CD4-positive, alpha-beta T cell treated with Interleukin-21 for 1 hour (primary cell): ENCODE results near the gene DIAPH1.
A peak's percentile ranks its signal among the peaks of the same experiment; 100 is the strongest.
"Not testable (repeated sequence)": the region's sequence is repeated elsewhere in the genome, so short reads cannot be mapped to it uniquely, and the experiment has no call there.

Experiments used
- DNase-seq: peaks from one replicate; pipeline ENCODE4 v3.0.0-alpha.2; 2020

The DIAPH1 gene

DNA sequence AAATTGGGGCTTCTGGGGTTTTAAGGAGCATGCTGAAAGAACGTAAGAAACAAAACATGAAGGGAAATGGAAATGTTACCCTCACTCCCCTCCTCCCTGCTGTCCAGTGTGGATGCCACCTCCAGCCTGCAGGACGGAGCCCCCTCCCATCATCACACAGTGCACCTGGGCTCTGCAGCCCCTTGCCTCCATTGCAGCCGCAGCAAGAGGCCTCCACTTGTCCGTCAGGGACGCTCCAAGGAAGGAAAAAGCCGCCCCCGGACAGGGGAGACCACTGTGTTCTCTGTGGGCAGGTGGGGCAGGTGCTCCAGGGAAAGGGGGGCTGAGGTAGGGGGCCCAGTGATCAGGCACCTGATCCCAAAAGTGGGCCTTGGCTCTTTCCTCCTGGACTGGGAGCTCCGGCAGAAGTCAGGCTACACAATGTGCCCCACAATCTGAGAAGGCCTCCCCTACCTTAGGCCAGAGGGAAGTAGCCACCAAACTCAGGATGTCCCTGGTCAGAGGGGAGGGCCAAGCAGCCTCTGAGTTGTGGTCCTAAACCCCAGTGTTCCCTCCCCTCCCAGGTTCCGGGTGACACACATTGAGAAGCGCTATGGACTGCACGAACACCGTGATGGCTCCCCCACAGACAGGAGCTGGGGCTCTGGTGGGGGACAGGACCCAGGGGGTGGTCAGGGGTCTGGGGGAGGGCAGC, 20.7 kb upstream of the DIAPH1 start:
- no peak for DNase-seq

DNA sequence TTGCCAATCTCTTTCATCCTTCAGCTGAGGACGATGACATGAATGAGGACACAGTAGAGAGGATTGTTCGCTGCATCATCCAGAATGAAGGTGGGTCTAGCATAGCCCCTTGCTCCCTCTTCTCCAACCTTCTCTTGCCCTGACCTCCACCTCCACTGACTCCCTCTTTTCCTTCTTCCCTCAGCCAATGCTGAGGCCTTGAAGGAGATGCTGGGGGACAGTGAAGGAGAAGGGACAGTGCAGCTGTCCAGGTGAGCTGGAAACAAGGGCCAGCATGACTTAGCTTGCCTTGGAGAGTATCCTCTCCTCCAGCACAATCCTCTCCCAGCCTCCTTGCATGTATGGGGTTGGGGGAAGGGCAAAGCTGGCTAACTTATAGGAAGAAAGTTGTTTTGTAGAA, 20.0 kb upstream of the DIAPH1 start:
- no peak for DNase-seq

DNA sequence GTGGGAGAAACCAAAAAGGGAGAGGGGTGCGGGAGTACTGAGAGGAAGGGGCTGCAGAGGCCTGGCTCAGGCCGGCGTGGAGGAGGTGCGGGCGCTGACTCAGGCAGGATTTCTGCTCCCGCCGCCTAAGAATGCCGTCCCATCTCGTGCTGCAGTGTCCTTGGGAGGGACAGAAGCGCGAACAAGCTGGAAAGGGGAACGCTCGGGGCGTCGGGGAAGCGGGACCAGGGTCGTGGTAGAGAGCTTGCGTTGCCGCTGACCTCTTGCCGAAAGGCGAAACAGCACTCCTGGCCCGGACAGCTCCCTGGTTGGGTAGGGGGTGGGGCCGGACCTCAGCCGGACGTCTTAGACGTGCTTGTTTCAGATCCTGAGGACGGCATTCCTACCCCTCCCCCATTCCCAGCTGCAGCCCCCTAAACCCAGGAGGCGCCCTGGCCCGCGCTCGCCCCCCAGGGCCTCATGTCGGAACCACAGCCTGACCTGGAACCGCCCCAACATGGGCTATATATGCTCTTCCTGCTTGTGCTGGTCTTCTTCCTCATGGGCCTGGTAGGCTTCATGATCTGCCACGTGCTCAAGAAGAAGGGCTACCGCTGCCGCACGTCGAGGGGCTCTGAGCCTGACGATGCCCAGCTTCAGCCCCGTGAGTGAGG, 19.1 kb upstream of the DIAPH1 start:
- DNase-seq = peak; percentile 73

DNA sequence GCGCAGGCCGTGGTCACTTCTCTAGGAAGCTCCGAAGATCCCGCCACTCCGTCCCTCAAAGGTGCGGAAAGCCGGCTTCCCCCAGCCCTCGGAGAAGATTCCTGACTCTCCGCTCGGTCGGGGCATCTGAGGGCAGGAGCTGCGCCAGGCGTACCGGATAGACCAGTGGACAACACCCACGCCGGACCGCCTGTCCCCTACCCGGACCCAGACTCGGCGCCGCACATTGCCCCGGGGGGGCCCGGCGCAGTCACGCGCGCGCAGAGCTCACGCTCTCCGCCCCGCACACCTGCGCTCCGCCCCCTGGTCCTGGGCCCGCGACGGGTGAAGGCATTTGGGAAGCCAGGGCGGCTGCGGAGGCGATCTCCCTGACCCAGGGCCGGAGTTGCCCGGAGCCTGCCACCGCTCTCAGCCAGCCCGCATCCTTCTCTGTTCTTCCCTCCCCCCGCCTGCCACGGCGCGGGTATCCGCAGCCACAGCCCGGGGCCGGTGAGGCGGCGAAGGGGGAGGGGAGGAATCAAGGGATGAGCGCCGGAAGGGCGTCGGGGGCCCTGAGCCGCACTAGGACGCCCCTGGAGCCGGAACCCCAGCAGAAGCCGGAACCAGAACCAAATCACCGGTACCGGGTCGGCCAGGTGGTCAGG, 18.4 kb upstream of the DIAPH1 start:
- peak; percentile 58 for DNase-seq

DNA sequence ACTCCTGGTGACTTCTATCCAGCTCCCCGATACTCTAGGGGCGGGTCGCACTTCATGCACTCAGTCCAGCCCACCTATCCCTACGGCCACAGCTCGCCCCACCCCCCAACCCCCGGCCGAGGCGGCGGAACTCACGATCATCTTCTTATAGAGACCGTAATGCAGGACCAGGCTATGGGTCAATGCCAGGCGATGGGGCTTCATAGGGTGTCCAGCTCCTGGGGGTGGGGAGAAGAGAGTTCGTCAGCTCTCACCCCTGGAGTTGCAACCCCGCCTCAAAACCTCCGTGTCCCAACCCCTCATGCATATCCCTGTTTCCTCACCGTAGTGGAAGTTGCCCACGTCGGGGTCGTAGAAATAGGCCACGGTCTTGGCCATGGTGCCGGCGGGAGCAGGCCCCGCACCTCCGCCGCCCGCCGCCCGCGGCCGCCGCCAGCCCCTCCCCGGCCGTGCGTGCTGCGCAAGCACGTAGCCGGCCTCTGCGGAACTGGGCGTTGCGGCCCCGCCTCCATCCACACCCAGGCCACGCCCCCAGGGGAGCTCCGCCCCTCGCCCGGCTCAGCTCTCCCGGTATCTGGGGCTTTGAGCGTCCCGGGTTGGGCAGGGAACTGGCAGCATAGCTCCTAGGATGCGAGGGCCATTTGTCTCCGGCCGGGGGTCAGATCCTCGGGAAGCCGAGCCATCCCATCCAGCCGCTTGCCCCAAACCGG, 17.8 kb upstream of the DIAPH1 start, which contains the start of the genes HDAC3 and RELL2:
HDAC3 (minus strand) TSS at position 437 of the 710 bp plus-strand sequence; CDS start at position 378, 59 bp downstream.
RELL2 (plus strand) TSS at position 585 of the 710 bp plus-strand sequence. CDS start 1,229 bp downstream, outside the sequence.
- DNase-seq = peak; percentile 93

DNA sequence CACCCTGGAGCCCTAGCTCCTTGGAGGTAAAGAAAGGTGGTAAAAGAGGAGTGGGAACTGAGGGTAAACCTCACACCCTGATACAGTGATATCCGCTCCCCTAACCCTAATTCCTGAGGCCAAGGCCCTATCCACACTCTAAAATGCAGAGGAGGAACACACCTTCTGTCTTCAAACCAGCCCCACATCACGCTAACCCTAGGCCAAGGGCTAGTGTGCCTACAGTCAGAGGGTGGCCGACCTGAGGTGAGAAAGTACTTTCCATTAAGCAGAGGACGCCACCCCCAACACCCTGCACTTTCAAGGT, 17.3 kb upstream of the DIAPH1 start:
- DNase-seq = no peak

DNA sequence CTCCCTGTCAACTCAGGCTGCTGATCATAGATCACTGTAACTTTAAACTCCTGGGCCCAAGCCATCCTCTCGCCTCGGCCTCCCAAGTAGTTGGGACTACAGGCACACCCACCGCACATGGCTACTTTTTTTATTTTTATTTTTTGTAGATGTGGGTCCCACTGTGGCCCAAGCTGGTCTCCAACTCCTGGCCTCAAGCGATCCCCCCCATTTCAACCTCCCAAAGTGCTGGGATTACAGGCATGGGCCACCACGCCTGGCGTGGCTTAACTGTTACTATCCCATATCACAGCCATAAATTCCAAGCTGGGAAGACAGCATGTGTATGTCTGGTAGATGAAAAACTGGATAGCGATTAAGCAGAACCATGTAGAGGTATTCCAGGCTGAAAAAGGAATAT, 16.8 kb upstream of the DIAPH1 start:
- no peak for DNase-seq

DNA sequence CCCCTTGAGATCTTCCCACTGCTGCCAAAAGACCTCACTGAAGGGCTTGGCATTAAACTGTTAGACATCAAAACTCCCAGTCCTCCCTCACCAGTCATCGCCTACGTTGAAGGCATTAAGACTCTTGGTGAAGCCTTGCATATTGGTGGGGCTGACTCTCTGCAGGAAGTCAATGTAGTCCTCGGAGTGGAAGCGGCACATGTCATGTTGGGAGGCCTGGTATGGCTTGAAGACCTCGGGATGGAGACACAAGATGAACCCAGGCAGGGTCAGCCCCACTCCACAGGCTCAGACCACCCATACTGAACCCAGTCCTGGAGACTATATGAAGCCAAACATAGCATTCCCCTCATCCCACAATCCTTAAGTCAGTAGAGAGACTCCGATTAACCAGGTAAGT, 15.9 kb upstream of the DIAPH1 start:
- no peak for DNase-seq

DNA sequence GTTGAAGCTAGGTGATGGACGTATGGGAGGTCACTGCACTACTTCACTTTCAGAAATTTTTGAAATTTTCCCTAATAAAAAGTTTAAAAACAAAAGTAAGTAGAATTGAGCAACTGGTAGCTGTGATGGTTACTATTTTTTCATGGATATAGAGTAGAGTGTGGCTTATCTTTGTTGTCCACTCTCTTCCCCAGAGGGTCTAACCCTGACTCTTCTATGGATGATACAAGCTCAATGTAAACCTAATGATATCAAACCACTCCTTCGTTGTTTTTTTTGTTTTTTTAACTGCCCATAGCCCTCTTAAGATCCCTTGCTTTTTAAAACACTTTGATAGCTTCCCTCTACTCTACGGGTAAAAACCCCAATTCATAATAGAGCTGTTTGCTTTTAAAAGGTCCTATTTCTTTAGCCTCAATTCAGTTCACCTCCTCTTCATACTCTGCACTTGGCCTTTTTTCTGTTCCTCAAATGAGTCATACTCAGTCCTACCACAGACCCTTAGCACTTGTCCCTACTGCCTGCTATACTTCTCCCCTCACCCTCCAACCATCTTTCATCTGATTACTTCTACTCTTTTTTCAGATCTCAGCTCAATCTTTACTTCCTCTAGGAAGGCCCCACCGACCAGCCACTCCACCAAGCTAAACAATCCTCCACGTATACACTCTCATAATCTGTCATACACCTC, 15.2 kb upstream of the DIAPH1 start:
- DNase-seq = no peak

DNA sequence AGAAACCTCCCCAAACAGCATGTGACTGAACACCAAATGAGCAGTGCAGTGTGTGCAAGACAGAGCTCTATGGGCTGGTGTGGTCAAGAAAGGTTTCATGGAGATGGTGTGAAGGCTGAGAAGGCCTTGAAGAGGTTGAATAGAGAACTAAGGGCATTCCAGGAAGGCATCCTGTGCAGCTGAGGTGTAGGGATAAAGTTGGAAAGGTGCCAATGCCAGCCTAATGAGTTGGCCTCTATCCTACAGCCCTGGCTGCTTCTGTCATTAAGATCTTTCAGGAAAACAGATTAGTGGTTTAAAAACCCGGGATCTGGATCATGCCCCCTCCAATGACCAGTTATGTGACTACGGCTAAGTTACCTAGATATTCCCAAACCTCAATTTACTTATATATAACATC, 13.8 kb upstream of the DIAPH1 start:
- DNase-seq = no peak

DNA sequence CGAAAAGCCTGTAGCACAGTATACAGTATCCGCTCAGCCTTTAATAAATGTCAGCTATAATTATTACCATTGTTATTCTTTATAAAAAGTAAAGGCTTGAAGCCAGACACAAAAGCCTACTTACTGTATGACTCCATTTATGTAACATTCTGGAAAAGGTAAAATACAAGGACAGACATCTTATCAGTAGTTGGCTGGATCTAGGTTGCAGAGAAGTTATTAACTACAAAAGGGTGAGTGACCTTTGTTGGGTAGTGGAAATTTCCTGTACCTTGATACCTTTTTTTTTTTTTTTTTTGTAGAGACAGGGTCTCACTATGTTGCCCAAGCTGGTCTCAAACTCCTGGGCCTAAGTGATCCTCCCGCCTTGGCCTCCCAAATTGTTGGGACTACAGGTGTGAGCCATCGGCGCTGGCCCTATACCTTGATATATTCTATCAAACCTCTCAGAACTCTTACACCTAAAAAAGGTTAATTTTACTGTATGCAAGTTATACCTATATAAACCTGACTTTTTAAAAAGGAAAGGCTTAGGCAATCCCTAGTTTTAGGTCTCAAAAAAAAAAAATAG, 11.9 kb upstream of the DIAPH1 start:
- no peak for DNase-seq

DNA sequence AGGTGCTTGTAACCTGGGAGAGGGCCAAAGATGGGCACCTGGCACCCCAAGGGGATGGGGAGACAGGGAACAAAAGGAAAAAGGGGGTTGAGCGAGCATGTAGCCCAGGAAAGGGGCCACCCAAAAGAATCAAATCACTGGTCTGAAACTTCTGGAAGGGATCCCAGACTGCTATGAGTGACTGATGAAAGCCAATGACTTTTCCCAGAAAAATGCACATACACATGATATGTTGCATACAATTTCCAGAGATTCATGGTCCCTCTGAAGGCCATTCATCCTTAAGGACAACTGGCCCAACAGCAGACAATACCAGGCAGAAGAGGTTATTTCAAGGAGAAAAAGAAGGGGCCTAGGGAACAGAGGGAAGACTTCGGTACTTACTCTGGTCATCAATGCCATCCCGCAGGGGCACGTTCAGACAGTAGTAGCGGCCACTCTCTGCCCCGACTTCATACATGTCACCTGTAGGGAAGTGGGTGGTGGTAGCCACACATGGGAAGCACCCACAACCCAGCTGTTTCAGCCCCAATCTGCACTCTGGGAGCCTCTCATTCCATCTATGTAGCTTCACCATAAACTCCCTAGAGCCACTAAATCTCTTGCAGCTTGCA, 9.5 kb upstream of the DIAPH1 start:
- no peak for DNase-seq

DNA sequence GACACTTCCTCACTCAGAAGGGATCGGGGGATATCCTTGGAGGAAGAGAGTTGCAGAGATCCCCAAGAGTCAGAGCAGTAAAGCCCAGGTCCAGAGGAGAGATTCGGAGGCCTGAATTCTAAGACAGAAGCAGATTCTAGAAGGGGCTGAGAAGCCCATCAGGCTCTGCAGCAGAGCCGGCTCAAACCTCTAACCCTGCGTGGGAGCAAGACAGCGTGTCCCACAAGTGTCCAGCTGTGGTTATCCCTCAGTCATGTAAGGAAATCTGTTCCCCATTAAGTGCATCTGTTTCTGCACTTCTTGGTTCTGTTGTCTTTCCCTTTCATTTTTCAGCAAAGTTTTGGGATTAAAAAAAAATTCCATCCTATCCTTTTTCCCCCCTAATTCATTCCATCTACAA, 4.8 kb upstream of the DIAPH1 start:
- DNase-seq = no peak

DNA sequence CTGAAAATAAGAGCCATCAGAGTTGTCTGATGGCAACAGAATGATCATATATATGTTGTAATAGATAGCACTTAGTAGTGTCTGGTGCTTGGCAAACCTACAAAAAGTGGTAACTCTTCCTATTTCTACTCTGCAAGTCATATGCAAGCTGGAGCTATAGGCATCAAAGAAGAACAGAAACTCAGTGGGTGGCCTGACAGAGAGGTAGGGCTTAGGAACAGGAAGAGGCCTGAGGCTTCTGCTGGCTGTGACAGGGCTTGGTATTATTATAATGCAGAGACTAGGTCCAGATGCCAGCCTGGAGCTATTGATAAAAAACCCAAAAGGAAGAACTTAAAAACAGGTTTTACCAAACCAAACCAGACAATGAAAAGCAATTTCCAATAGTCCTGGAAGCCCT, 4.4 kb upstream of the DIAPH1 start:
- no peak for DNase-seq

DNA sequence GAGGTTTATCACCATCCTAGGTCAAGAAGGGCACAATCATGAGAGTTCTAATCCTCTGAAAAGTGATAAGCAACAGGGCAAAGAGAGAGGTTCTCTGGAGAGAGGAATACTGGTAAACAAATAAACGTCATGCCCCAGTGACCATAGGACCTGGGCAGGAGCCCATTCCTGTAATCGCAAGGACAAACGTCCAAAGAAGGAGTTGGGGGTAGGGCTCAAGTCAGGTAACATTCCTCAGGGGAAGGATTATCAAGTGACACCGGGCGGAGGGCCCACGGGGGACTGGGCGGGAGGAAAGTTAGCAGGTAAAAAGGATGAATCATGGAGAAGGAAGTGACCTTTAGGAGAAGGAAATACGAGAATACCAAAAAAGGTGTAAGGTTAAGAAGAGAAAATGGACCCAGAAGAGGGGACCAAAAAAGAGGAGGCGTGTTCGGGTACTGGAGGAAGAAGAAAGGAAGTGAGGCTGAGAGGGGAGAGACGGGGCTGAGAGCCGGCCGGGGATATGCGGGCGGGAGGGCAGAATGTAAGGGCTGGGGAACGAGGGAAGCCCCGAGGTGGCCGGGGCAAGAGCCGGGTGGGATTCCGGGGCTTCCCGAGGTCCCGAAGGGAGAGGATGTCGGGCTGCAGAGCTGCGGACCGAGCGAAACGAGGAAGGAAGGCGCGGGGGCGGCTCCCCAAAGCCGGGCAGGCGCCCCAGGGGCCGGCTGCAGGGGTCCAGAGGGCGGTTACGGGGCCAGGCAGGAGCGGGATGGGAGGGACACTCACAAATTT, 583 bp downstream of the DIAPH1 start:
- peak; percentile 67 for DNase-seq

DNA sequence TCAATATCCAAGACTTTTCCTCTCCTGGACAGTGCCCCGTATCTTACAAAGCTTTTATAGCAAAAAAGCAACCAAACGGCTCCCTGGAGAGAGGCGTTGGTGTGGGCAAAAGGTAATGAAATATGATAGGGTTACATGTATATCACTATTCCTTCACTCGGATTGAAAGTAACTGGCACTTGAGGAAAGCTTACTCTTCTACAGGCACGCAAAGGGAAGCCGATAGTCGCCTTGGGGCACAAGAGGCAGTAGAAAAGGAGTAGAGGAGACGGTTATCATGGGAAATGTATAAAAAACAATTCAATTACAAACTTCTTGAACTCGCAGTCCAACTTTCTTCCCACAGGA, 1.1 kb downstream of the DIAPH1 start:
- no peak for DNase-seq

DNA sequence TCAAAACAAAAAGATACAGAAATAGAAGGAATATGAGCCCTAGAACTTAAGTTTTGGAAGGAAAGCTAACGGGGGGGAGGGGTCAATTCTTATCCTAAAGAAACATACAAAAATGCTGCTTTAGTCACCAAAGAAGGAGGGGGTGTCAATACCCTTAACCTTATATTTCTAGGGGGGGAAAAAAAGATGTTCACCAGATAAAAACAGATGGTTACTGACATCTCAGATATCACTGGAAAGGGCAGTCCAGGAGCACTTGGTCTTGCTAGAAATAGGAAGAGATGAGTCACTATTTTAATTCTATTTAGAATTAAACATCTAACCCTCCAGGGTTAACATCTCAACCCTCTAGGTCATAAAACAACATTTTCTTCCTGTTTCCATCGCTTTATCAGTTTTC, 1.7 kb downstream of the DIAPH1 start:
- no peak for DNase-seq

DNA sequence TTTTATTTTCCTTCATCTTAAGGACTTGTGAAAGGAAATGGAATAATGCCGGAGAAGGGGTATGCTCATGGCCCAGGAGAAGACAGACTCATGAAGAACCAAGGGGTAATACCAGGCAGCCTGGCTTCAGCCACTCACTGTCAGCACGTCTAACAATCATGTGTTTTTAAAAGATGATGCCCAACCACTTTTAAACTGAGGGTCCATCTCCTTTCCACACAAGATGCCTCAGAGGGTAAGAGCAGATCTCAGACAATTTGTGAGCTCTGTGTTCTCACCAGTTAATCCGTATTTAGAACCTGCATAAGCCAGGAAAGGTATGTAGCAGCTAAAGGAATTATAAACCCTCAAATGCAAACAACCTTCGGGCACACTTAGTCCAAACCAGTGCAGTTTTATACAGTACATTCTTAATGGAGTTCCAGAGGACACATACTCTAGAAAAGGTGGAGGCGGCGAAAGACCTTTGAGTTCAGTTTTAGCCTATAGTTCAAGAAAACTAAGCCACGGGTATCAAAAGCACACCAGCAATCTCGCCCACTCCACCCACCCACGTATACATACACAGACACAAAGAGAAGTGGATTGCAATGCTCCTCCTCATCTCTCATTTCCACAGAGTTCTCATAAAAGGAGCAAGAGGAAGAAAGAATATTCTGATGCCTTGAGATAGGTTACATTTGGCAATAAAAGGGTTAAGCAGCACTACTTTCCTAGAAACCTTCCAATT, 2.6 kb downstream of the DIAPH1 start:
- DNase-seq = no peak

DNA sequence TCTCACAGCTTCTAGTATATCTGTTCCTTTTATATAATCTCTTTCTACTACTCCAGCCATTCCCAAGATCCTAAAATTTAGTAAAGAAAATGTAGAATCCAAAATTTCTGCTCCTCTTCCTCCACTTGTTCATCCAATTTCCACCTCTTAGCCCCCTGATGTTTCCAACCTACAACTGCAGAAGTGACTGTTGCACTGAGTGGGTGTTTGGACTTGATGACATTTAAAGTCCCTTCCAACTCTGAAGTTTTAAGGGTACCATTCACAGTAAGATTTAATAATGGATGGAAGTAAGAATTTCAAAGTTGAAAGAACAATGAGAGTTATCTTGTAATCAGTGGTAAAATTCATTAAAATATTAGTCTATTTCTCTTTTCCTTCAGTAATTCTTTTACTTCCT, 5.5 kb downstream of the DIAPH1 start:
- no peak for DNase-seq

DNA sequence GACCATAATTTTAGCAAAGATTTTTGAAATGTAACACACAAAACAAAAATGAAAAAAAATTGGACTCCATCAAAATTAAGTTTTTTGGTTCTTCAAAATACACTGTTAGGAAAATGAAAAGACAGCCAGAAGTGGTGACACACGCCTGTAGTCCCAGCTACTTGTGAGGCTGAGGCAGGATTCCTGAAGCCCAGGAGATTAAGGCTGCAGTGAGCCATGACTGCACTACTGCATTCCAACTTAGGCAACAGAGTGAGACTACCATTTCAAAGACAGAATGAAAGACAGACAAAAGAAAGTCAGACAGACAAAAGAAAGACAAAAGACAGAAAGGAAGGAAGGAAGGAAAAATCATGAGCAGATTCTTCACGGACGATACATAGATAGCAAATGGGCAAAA, 7.5 kb downstream of the DIAPH1 start:
- no peak for DNase-seq

DNA sequence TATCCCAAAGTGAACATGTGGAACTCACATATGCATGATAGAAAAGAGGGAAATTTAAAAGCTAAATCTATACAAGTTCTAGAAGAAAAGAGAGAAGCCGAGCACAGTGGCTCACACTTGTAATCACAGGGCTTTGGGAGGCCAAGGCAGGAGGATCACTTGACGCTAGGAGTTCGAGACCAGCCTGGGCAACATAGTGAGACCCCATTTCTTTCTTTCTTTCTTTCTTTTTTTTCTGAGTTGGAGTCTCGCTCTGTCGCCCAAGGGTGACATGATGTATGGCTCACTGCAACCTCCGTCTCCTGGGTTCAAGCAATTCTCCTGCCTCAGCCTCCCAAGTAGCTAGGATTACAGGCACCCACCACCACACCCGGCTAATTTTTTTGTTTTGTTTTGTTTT, 8.9 kb downstream of the DIAPH1 start:
- not testable (repeated sequence) for DNase-seq
